Measurements from ENCODE around the gene TMED9. TPM values are rescaled to one million over a fixed set of nuclear protein-coding genes. Genes with fewer than 3 reads are reported as not detected.

The TMED9 gene
- total and polyA plus RNA-seq, 9 of the 15 experiments (the other 6 are each of a cell fraction or from before 2014, with no cell fraction given): 43.7 to 301 (median 90.0) TPM

GRCh38 chr5:177565046-177565445, 27.0 kb upstream of the TMED9 start (continued):
- no peak for TF ChIP-seq REST (IDR thresholded peaks at IDR 0.05; ENCODE audit: borderline replicate concordance)
- no peak for TF ChIP-seq REST (CRISPR knock-in tag; IDR thresholded peaks at IDR 0.05; ENCODE audit: low read depth)
- TF ChIP-seq C11orf30 (IDR thresholded peaks at IDR 0.05; ENCODE audit: low read depth): peak; percentile 86
- no peak for TF ChIP-seq TSHZ1 (CRISPR knock-in tag; IDR thresholded peaks at IDR 0.05)
- peak; percentile 6; the same call in 1 of the 2 replicates for TF ChIP-seq EHMT2 (IDR thresholded peaks at IDR 0.05)
- TF ChIP-seq ARID1B (IDR thresholded peaks at IDR 0.05): 0 out of 2 replicates have a peak, but pooled peaks have one; percentile 9
- no peak for TF ChIP-seq ZKSCAN8 (CRISPR knock-in tag; IDR thresholded peaks at IDR 0.05)
- peak; percentile 9 for TF ChIP-seq PRDM10 (IDR thresholded peaks at IDR 0.05; ENCODE audit: partially characterized antibody)
- TF ChIP-seq CCAR2 (IDR thresholded peaks at IDR 0.05; ENCODE audit: low read depth, low read length): no peak
- peak; percentile 29; the same call in 1 of the 2 replicates for TF ChIP-seq MAFF (IDR thresholded peaks at IDR 0.05; ENCODE audit: low read length)
- peak; percentile 74 for TF ChIP-seq EGR1 (conservative IDR thresholded peaks at IDR 0.05)
- TF ChIP-seq MNT (conservative IDR thresholded peaks at IDR 0.05): 0 out of 4 replicates have a peak, but pooled peaks of 1 of the 2 experiments have one; percentile 19

Measured in K562 (cell line).